ENCODE measurements around the gene ZP2.
A peak's percentile ranks its signal among the peaks of the same experiment; 100 is the strongest.

The ZP2 gene

GRCh38 chr16:21223787-21224186, 12.4 kb upstream of the ZP2 start:
- no peak for TF ChIP-seq CTCF (IDR thresholded peaks at IDR 0.05)
- Mint-ChIP-seq H3K9me3 (peaks cover 11% of the 10 kb centered on the region), H3K4me1 (peaks cover 27% of the 10 kb centered on the region), H3K4me3 (no peak overlapping the region), H3K27me3 (ENCODE audit: low read depth, poor library complexity) (peaks cover 17% of the 10 kb centered on the region), H3K36me3 (ENCODE audit: low read depth) (peaks cover 4% of the 10 kb centered on the region), H3K27ac (no peak overlapping the region)
- no peak for DNase-seq

DNA sequence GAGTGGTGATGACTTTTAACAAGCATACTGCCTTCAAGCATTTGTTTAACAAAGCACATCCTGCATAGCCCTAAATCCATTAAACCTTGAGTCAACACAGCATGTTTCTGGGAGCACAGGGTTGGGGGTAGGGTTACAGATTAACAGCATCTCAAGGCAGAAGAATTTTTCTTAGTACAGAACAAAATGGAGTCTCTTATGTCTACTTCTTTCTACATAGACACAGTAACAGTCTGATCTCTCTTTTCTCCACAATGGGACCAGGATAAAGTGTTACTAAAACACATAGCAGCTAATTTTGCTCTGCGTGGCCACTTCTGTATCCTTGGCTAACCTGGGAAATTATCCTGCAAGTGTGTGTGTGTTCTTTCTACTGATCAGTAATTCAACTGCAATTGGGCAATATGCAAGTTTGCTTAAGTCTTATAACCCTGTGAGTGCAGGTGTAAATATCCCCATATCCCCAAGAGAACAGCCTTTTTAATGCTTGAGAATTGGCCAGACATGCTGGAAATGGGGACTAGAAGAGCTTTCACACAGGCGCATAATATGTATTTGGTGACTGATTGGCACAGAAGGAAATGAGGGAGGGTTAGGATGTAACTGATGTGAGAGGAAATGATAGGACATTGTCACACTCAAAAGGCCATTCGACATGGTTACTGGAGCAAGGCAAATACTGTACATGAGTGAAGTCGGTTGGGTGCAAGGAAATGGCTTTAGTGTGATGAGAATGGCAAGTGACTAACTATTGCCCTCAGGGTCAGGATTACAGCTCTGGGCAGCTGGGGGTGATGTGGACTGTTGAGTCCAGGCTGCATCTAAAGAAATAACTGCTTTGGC, 11.3 kb upstream of the ZP2 start:
- Mint-ChIP-seq H3K9me3 (peaks cover 11% of the 10 kb centered on the region), H3K4me1 (peaks cover 33% of the 10 kb centered on the region), H3K36me3 (ENCODE audit: low read depth) (peaks cover 4% of the 10 kb centered on the region), H3K27me3 (ENCODE audit: low read depth, poor library complexity) (peaks cover 10% of the 10 kb centered on the region), H3K4me3 (no peak overlapping the region), H3K27ac (peak overlapping the region; percentile 75)
- DNase-seq: no peak
- TF ChIP-seq CTCF (IDR thresholded peaks at IDR 0.05): no peak

DNA sequence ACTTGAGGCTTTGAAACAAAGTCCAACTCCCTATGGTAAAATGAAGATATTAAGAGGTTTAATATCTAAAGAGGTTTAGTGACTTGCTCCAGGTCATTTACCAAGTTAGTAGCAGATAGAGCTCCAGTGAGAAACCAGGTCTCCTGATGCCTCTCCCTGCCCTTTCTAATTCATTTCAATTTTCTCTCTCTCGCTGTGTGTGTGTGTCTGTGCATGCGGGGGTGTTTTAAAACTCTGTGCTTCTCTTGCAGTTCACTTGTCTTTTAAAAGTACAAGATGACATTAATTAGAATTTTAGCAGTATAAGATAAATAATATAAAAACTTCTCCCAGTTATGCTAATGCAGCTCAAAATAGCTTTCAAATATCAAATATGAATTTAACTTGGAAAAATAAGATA, 8.2 kb upstream of the ZP2 start:
- peaks cover 4% of the 10 kb centered on the region for H3K36me3 Mint-ChIP-seq (ENCODE audit: low read depth)
- no peak for DNase-seq
- peaks cover 12% of the 10 kb centered on the region for H3K27me3 Mint-ChIP-seq (ENCODE audit: low read depth, poor library complexity)
- TF ChIP-seq CTCF (IDR thresholded peaks at IDR 0.05): no peak
- H3K4me1 Mint-ChIP-seq: peaks cover 41% of the 10 kb centered on the region
- H3K27ac Mint-ChIP-seq: no peak overlapping the region
- H3K4me3 Mint-ChIP-seq: no peak overlapping the region
- H3K9me3 Mint-ChIP-seq: peaks cover 11% of the 10 kb centered on the region

GRCh38 chr16:21218153-21218552, 6.8 kb upstream of the ZP2 start:
- Mint-ChIP-seq H3K27ac (peak overlapping the region; percentile 82), H3K9me3 (peaks cover 11% of the 10 kb centered on the region)
- no peak for DNase-seq

DNA sequence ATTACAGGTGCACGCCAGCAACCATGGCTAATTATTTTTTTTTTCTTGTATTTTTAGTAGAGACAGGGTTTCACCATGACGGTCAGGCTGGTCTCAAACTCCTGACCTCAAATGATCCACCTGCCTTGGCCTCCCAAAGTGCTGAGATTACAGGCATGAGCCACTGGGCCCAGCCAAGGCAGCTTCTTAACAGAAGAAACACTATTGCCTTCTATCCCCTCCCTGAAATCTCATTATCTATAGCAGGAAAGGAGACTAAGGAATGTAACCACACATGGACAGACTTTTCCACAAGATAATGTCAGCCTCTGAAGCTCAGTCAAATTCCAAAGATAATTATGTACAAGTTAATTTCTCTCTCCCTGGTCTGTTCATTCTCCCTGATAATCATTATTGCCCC, 5.7 kb upstream of the ZP2 start:
- H3K4me1 Mint-ChIP-seq: peaks cover 36% of the 10 kb centered on the region
- H3K36me3 Mint-ChIP-seq (ENCODE audit: low read depth): peaks cover 4% of the 10 kb centered on the region
- DNase-seq: no peak
- no peak overlapping the region for H3K4me3 Mint-ChIP-seq
- TF ChIP-seq CTCF (IDR thresholded peaks at IDR 0.05): no peak
- peaks cover 11% of the 10 kb centered on the region for H3K9me3 Mint-ChIP-seq
- H3K27ac Mint-ChIP-seq: no peak overlapping the region
- peaks cover 9% of the 10 kb centered on the region for H3K27me3 Mint-ChIP-seq (ENCODE audit: low read depth, poor library complexity)

More at GRCh38 chr16:21218153-21218552, 6.8 kb upstream of the ZP2 start:
- Mint-ChIP-seq H3K27me3 (ENCODE audit: low read depth, poor library complexity) (peaks cover 9% of the 10 kb centered on the region), H3K36me3 (ENCODE audit: low read depth) (peaks cover 4% of the 10 kb centered on the region), H3K4me3 (no peak overlapping the region), H3K4me1 (peaks cover 46% of the 10 kb centered on the region)
- TF ChIP-seq CTCF (IDR thresholded peaks at IDR 0.05): no peak

- Mint-ChIP-seq H3K4me1 (peaks cover 25% of the 10 kb centered on the region), H3K27ac (no peak overlapping the region), H3K4me3 (peak overlapping the region; percentile 15), H3K36me3 (ENCODE audit: low read depth) (no peaks in the 10 kb centered on the region), H3K9me3 (no peaks in the 10 kb centered on the region), H3K27me3 (ENCODE audit: low read depth, poor library complexity) (peaks cover 14% of the 10 kb centered on the region)
- TF ChIP-seq CTCF (IDR thresholded peaks at IDR 0.05): no peak
- no peak for DNase-seq
These were observed 2.7 kb upstream of the ZP2 start for GRCh38 chr16:21214086-21214485.
